Peyer's patch (tissue), 4 donors: ENCODE data around the gene AHDC1.

Experiments used
- POLR2A ChIP-seq, 2 donors: fragments of 450-650 bp; IDR thresholded peaks; one replicate each; pipeline ENCODE4 v1.5.1; 2017; ENCODE audit warnings: antibody characterized with exemption in 2 of 2, mild to moderate bottlenecking in 2 of 2, moderate library complexity in 2 of 2
- TF ChIP-seq, protein P1 (sequence below), 6 experiments: fragments of 450-650 bp in 4 of 6; fragments of 200-600 bp in 2 of 6; sonication (generic) in 1 of 6; IDR thresholded peaks; one replicate each; pipeline ENCODE4 v1.5.1; 2017 to 2019; ENCODE audit warnings: antibody characterized with exemption in 6 of 6, mild to moderate bottlenecking in 3 of 6, moderate library complexity in 1 of 6

DNA sequence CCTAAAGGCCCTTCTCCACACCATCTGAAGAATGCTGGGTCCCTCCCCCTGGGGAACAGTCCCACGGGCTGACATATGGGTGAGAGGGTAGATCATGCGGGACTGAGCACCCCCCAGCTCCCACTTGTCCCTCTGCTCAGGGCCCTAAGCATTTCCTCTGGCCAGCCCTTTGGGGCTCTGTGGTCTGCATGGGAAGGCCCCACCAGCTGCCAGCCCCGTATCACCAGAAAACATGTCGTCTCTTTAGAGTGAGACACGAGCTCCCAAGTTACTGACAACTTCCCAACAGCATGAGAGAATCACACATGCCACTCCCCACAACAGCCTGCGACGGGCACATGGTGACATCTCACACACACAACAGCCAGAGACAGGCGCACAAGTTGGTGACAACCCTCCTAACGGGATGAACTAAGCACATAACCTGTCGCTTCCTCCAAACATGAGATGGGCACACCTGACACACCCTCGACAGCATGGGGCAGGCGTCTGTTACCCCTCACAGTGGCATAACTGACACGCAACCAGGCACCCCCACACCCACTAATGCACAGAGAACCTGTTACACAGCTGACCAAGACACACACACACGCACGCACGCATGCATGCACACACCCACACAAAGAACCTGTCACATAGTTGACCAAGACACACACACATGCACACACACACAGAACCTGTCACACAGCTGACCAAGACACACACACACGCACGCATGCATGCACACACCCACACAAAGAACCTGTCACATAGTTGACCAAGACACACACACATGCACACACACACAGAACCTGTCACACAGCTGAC is 41.2 kb downstream of the AHDC1 start:
- TF ChIP-seq, protein P1, sequence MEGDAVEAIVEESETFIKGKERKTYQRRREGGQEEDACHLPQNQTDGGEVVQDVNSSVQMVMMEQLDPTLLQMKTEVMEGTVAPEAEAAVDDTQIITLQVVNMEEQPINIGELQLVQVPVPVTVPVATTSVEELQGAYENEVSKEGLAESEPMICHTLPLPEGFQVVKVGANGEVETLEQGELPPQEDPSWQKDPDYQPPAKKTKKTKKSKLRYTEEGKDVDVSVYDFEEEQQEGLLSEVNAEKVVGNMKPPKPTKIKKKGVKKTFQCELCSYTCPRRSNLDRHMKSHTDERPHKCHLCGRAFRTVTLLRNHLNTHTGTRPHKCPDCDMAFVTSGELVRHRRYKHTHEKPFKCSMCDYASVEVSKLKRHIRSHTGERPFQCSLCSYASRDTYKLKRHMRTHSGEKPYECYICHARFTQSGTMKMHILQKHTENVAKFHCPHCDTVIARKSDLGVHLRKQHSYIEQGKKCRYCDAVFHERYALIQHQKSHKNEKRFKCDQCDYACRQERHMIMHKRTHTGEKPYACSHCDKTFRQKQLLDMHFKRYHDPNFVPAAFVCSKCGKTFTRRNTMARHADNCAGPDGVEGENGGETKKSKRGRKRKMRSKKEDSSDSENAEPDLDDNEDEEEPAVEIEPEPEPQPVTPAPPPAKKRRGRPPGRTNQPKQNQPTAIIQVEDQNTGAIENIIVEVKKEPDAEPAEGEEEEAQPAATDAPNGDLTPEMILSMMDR (IDR thresholded peaks at IDR 0.05), result no peak
- TF ChIP-seq POLR2A (IDR thresholded peaks at IDR 0.05), result no peak
